GM12878 (cell line): ENCODE measurements around the gene LBR. TPM values are rescaled to one million over a fixed set of nuclear protein-coding genes. Genes with fewer than 3 reads are reported as not detected.

Experiments used
- ATAC-seq: fragments of 200-7000 bp; cut with Tn5 transposase; 3 replicates; pipeline ENCODE4 v1.9.1; 2020; ENCODE audit warnings: mild to moderate bottlenecking, moderate library complexity
- BruUV-seq: library from RNA; stranded (reverse); fragments of 400-500 nt; replicated peaks from 2 replicates; lab custom pipeline; 2021; lab: Mats Ljungman, UMichigan
- CTCF ChIA-PET: fragments of 300-600 bp; sonication (Branson Sonifier 250); formaldehyde crosslinking; extraction: SDS; loops from one replicate; lab custom pipeline; 2021; ENCODE audit warnings: inconsistent platforms; lab: Yijun Ruan, JAX
- POLR2A ChIA-PET: fragments of 350-600 bp; formaldehyde crosslinking; extraction: SDS; loops from one replicate; lab custom pipeline; 2021; ENCODE audit warnings: inconsistent platforms; lab: Charles Lee
- RAD21 ChIA-PET: fragments of 300-600 bp; sonication (Branson Sonifier 250); formaldehyde crosslinking; loops from one replicate; lab custom pipeline; 2023; ENCODE audit warnings: antibody characterized with exemption; ENCODE audit not compliant: unreplicated experiment; lab: Charles Lee
- SMC1A ChIA-PET: fragments of 300-600 bp; sonication (Branson Sonifier 250); formaldehyde crosslinking; loops from one replicate; lab custom pipeline; 2023; ENCODE audit not compliant: unreplicated experiment, uncharacterized antibody; lab: Charles Lee
- DNase-seq: peaks from one replicate; pipeline ENCODE4 v3.0.0-alpha.2; 2011; ENCODE audit warnings: low read depth, low spot score
- FAIRE-seq: peaks from 3 replicates; lab custom pipeline; 2011; peaks lifted over from hg19 to GRCh38; lab: Jason Lieb, UNC
- H2AFZ ChIP-seq: 2 replicates; pipeline ENCODE4 v1.6.0; 2011; ENCODE audit warnings: low read depth, low read length, control low read depth; ENCODE audit not compliant: control insufficient read depth
- H3K27ac ChIP-seq: 2 replicates; pipeline ENCODE4 v1.5.1; 2011; ENCODE audit warnings: control low read depth; ENCODE audit not compliant: control insufficient read depth, insufficient read depth
- H3K27me3 ChIP-seq, 2 experiments: replicated peaks in 1 of 2; 2 replicates each; pipeline versions ENCODE4 v1.6.0 to v1.6.1; 2011; ENCODE audit warnings: low read length in 1 of 2; ENCODE audit not compliant: control insufficient read depth in 2 of 2, insufficient read depth in 2 of 2
- H3K36me3 ChIP-seq, 2 experiments: 2 replicates each; pipeline ENCODE4 v1.5.1; 2011; ENCODE audit warnings: low read length in 1 of 2; ENCODE audit not compliant: control insufficient read depth in 2 of 2, insufficient read depth in 2 of 2
- H3K4me1 ChIP-seq: 2 replicates; pipeline ENCODE4 v1.6.1; 2011; ENCODE audit warnings: mild to moderate bottlenecking, low read length, moderate library complexity, mixed read lengths; ENCODE audit not compliant: control insufficient read depth, insufficient read depth
- H3K4me2 ChIP-seq: 2 replicates; pipeline ENCODE4 v1.6.0; 2011; ENCODE audit warnings: control low read depth; ENCODE audit not compliant: control insufficient read depth, insufficient read depth
- H3K4me3 ChIP-seq: fragments of 200-600 bp; sonication (generic); 2 replicates; pipeline ENCODE4 v1.5.1; 2016
- H3K79me2 ChIP-seq: 2 replicates; pipeline ENCODE4 v1.6.0; 2011; ENCODE audit warnings: low read length; ENCODE audit not compliant: control insufficient read depth, insufficient read depth
- H3K9ac ChIP-seq: 2 replicates; pipeline ENCODE4 v1.8.0; 2011; ENCODE audit warnings: low read length, control low read depth, mixed read lengths; ENCODE audit not compliant: control insufficient read depth, insufficient read depth
- H3K9me3 ChIP-seq: replicated peaks from 3 replicates; pipeline ENCODE4 v1.5.1; 2011; ENCODE audit warnings: mild to moderate bottlenecking, low read length; ENCODE audit not compliant: control insufficient read depth, insufficient read depth
- H4K20me1 ChIP-seq: 2 replicates; pipeline ENCODE4 v1.6.0; 2011; ENCODE audit not compliant: control insufficient read depth, insufficient read depth
- BMI1 ChIP-seq: fragments of 450-650 bp; IDR thresholded peaks from 2 replicates; pipeline ENCODE4 v1.6.1; 2016; ENCODE audit warnings: mild to moderate bottlenecking, moderate library complexity, borderline replicate concordance
- CBFB ChIP-seq: IDR thresholded peaks from 2 replicates; pipeline ENCODE4 v1.6.1; 2016; ENCODE audit warnings: antibody characterized with exemption, low read depth
- CBX3 ChIP-seq: fragments of 200-600 bp; sonication (generic); IDR thresholded peaks from 2 replicates; pipeline ENCODE4 v1.6.1; 2016; ENCODE audit warnings: low read depth, borderline replicate concordance
- EED ChIP-seq: sonication (generic); IDR thresholded peaks from 2 replicates; pipeline ENCODE4 v1.6.1; 2016; ENCODE audit warnings: antibody characterized with exemption, low read depth
- MYB ChIP-seq: fragments of 150-350 bp; IDR thresholded peaks from 2 replicates; pipeline ENCODE4 v1.6.1; 2014; ENCODE audit warnings: mild to moderate bottlenecking, low read depth, low read length, borderline replicate concordance
- PAX5 ChIP-seq: IDR thresholded peaks from 2 replicates; pipeline ENCODE4 v1.6.1; 2011; ENCODE audit warnings: low read depth, low read length, borderline replicate concordance
- SMARCA5 ChIP-seq: fragments of 450-650 bp; IDR thresholded peaks from 2 replicates; pipeline ENCODE4 v1.6.1; 2017; ENCODE audit warnings: mild to moderate bottlenecking
- SMC3 ChIP-seq: IDR thresholded peaks from 2 replicates; pipeline ENCODE4 v1.6.1; 2011; ENCODE audit warnings: low read length, improper control_type of control experiment, borderline replicate concordance
- SUZ12 ChIP-seq: fragments of 200-600 bp; sonication (generic); IDR thresholded peaks from one replicate; pipeline ENCODE4 v1.6.1; 2018; ENCODE audit warnings: antibody characterized with exemption, mild to moderate bottlenecking; ENCODE audit not compliant: unreplicated experiment
- WGBS: methylation state at CpG from one replicate; pipeline ENCODE4 v1.1.6; 2016; ENCODE audit warnings: low lambda C conversion rate; ENCODE audit not compliant: insufficient replicate concordance, insufficient coverage; ENCODE audit errors: missing lambda C conversion rate; 5-methylcytosine and 5-hydroxymethylcytosine counted together
- in situ Hi-C: fragments of 300-500 bp; cut with MboI; formaldehyde crosslinking; loops from 9 replicates; pipeline ENCODE4 v1.14.3; 2018; ENCODE audit warnings: mixed read lengths
- intact Hi-C: fragments of 100-400 bp; cut with micrococcal nuclease; formaldehyde crosslinking; loops from one replicate; pipeline ENCODE4 v1.14.2; 2022; ENCODE audit not compliant: unreplicated experiment
- polyA plus RNA-seq, 11 experiments: library from polyadenylated mRNA; depleted of rRNA in 4 of 11; unstranded in 6 of 11; stranded (reverse) in 5 of 11; fragments of >200 nt; fragmentation: Nextera tagmentation in 4 of 11; fragmentation: Illumina TruSeq in 1 of 11; extraction: Ambion mirVana in 4 of 11; extraction: Trizol in 1 of 11; gene quantifications; 1 replicate in 1 of 11; 2 replicates in 10 of 11; pipeline versions ENCODE4 v1.2.1 to v1.2.3, GENCODE V29; 2011 to 2016; ENCODE audit warnings: inconsistent platforms in 2 of 11, missing spikeins in 2 of 11, low read depth in 1 of 11
- total RNA-seq, 4 experiments: library from RNA; depleted of rRNA in 3 of 4; stranded (reverse); fragments of >200 nt in 3 of 4; fragmentation: Illumina TruSeq in 1 of 4; extraction: Trizol in 1 of 4; gene quantifications; 2 replicates each; pipeline versions ENCODE4 v1.2.1 to v1.2.3, GENCODE V29; 2013 to 2021
- TF ChIP-seq, protein P1 (sequence below): fragments of 450-650 bp; IDR thresholded peaks from 2 replicates; pipeline ENCODE4 v1.6.1; 2018; ENCODE audit warnings: borderline replicate concordance, mild to moderate bottlenecking; ENCODE audit not compliant: partially characterized antibody
- TF ChIP-seq, protein P2 (sequence below): IDR thresholded peaks from 2 replicates; pipeline ENCODE4 v1.6.1; 2012; ENCODE audit warnings: mild to moderate bottlenecking, low read depth, low read length
- TF ChIP-seq, protein P3 (sequence below): IDR thresholded peaks from 2 replicates; pipeline ENCODE4 v1.6.1; 2011; ENCODE audit warnings: borderline replicate concordance, low read depth, mild to moderate bottlenecking, moderate library complexity, mixed read lengths, low read length; ENCODE audit not compliant: insufficient read depth; ENCODE audit errors: extremely low read length
- TF ChIP-seq, protein P4 (sequence below): fragments of 450-650 bp; IDR thresholded peaks from 2 replicates; pipeline ENCODE4 v1.6.1; 2016; ENCODE audit warnings: mild to moderate bottlenecking, moderate library complexity, borderline replicate concordance

Gene LBR
- total and polyA plus RNA-seq, 10 of the 15 experiments (the other 5 are each of a cell fraction or from before 2014, with no cell fraction given), result 81.8 to 178 (median 114) TPM

DNA sequence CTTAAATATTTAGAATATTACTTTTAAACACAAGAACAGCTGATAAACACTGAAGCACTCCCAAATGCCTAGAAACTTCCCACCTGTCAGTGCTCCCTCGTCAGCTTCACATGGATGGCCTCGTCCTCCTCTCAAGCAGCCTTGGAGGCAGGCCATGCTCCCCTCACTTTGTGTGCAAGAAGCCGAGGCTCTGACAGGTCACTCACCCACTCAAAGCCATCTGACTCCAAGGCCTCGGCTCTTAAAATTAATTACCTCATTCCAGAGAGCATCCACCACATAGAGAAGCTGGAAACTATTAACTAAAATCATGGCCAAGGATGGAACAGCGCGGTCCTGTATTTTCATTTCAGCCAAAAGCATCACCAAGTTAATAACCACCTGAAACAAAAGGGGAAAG, 17.8 kb downstream of the LBR start:
- FAIRE-seq, result no peak
- WGBS, result 81% methylated on average over 6 of the region's 6 CpGs
- RAD21 ChIA-PET, result no interaction called here
- TF ChIP-seq SMARCA5 (no peak), MYB (no peak), EED (no peak), SMC3 (no peak), PAX5 (no peak), CBX3 (no peak), BMI1 (no peak), CBFB (no peak), SUZ12 (no peak)
- TF ChIP-seq, protein P1, sequence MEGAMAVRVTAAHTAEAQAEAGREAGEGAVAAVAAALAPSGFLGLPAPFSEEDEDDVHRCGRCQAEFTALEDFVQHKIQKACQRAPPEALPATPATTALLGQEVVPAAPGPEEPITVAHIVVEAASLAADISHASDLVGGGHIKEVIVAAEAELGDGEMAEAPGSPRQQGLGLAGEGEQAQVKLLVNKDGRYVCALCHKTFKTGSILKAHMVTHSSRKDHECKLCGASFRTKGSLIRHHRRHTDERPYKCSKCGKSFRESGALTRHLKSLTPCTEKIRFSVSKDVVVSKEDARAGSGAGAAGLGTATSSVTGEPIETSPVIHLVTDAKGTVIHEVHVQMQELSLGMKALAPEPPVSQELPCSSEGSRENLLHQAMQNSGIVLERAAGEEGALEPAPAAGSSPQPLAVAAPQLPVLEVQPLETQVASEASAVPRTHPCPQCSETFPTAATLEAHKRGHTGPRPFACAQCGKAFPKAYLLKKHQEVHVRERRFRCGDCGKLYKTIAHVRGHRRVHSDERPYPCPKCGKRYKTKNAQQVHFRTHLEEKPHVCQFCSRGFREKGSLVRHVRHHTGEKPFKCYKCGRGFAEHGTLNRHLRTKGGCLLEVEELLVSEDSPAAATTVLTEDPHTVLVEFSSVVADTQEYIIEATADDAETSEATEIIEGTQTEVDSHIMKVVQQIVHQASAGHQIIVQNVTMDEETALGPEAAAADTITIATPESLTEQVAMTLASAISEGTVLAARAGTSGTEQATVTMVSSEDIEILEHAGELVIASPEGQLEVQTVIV, result no peak
- TF ChIP-seq, protein P2, sequence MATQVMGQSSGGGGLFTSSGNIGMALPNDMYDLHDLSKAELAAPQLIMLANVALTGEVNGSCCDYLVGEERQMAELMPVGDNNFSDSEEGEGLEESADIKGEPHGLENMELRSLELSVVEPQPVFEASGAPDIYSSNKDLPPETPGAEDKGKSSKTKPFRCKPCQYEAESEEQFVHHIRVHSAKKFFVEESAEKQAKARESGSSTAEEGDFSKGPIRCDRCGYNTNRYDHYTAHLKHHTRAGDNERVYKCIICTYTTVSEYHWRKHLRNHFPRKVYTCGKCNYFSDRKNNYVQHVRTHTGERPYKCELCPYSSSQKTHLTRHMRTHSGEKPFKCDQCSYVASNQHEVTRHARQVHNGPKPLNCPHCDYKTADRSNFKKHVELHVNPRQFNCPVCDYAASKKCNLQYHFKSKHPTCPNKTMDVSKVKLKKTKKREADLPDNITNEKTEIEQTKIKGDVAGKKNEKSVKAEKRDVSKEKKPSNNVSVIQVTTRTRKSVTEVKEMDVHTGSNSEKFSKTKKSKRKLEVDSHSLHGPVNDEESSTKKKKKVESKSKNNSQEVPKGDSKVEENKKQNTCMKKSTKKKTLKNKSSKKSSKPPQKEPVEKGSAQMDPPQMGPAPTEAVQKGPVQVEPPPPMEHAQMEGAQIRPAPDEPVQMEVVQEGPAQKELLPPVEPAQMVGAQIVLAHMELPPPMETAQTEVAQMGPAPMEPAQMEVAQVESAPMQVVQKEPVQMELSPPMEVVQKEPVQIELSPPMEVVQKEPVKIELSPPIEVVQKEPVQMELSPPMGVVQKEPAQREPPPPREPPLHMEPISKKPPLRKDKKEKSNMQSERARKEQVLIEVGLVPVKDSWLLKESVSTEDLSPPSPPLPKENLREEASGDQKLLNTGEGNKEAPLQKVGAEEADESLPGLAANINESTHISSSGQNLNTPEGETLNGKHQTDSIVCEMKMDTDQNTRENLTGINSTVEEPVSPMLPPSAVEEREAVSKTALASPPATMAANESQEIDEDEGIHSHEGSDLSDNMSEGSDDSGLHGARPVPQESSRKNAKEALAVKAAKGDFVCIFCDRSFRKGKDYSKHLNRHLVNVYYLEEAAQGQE, result no peak
- TF ChIP-seq, protein P3, sequence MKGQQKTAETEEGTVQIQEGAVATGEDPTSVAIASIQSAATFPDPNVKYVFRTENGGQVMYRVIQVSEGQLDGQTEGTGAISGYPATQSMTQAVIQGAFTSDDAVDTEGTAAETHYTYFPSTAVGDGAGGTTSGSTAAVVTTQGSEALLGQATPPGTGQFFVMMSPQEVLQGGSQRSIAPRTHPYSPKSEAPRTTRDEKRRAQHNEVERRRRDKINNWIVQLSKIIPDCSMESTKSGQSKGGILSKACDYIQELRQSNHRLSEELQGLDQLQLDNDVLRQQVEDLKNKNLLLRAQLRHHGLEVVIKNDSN, result no peak
- TF ChIP-seq, protein P4, sequence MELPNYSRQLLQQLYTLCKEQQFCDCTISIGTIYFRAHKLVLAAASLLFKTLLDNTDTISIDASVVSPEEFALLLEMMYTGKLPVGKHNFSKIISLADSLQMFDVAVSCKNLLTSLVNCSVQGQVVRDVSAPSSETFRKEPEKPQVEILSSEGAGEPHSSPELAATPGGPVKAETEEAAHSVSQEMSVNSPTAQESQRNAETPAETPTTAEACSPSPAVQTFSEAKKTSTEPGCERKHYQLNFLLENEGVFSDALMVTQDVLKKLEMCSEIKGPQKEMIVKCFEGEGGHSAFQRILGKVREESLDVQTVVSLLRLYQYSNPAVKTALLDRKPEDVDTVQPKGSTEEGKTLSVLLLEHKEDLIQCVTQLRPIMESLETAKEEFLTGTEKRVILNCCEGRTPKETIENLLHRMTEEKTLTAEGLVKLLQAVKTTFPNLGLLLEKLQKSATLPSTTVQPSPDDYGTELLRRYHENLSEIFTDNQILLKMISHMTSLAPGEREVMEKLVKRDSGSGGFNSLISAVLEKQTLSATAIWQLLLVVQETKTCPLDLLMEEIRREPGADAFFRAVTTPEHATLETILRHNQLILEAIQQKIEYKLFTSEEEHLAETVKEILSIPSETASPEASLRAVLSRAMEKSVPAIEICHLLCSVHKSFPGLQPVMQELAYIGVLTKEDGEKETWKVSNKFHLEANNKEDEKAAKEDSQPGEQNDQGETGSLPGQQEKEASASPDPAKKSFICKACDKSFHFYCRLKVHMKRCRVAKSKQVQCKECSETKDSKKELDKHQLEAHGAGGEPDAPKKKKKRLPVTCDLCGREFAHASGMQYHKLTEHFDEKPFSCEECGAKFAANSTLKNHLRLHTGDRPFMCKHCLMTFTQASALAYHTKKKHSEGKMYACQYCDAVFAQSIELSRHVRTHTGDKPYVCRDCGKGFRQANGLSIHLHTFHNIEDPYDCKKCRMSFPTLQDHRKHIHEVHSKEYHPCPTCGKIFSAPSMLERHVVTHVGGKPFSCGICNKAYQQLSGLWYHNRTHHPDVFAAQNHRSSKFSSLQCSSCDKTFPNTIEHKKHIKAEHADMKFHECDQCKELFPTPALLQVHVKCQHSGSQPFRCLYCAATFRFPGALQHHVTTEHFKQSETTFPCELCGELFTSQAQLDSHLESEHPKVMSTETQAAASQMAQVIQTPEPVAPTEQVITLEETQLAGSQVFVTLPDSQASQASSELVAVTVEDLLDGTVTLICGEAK, result no peak

More for the DNA sequence above, 17.8 kb downstream of the LBR start:
- no peak overlapping the region for H3K27ac ChIP-seq
- H4K20me1 ChIP-seq, result no peaks in the 10 kb centered on the region
- H3K9ac ChIP-seq, result no peak overlapping the region
- H3K4me2 ChIP-seq, result no peak overlapping the region
- no TSS peak for BruUV-seq
- POLR2A ChIA-PET, result interaction anchor here (1.5 kb wide), 1 partner anchor 13 kb away, joined by 3 read pairs; no protein-coding TSS in a partner anchor
- H3K27me3 ChIP-seq, result no peaks in the 10 kb centered on the region
- peaks cover 22 to 42% of the 10 kb centered on the region in 2 experiments for H3K36me3 ChIP-seq
- SMC1A ChIA-PET, result interaction anchor here (1.2 kb wide), 1 partner anchor 8 kb away, joined by 3 read pairs; no protein-coding TSS in a partner anchor
- no peak overlapping the region for H2AFZ ChIP-seq
- H3K79me2 ChIP-seq, result no peaks in the 10 kb centered on the region
- in situ Hi-C loops, result no loop called here
- intact Hi-C loops, result no loop called here
- DNase-seq (no peak), ATAC-seq (no peak)
- H3K4me3 ChIP-seq, result no peak overlapping the region
- H3K4me1 ChIP-seq, result no peaks in the 10 kb centered on the region
- CTCF ChIA-PET, result interaction anchor here (1.8 kb wide), 1 partner anchor 15 kb away, joined by 4 read pairs; no protein-coding TSS in a partner anchor
- H3K9me3 ChIP-seq, result no peaks in the 10 kb centered on the region
